ENCODE measurements around the gene MAP2K6.
A peak's percentile ranks its signal among the peaks of the same experiment; 100 is the strongest.

The MAP2K6 gene

GRCh38 chr17:69414408-69415274 is at the start of gene MAP2K6:
Gene MAP2K6, plus strand, starts transcription at chr17:69414697. Its CDS starts 288 bp downstream, at chr17:69414985.
- peak; percentile 65 for DNase-seq (ENCODE audit: low read depth)

GRCh38 chr17:69367298-69367697 is 47.2 kb upstream of the MAP2K6 start:
- no peak for DNase-seq (ENCODE audit: low read depth)

- DNase-seq (ENCODE audit: low read depth): no peak
Observed at GRCh38 chr17:69373069-69373468, 41.4 kb upstream of the MAP2K6 start.

GRCh38 chr17:69375229-69375628 is 39.3 kb upstream of the MAP2K6 start:
- no peak for DNase-seq (ENCODE audit: low read depth)

- DNase-seq (ENCODE audit: low read depth): no peak
Observed at GRCh38 chr17:69388822-69389442, 25.6 kb upstream of the MAP2K6 start.

GRCh38 chr17:69390795-69391501 is 23.5 kb upstream of the MAP2K6 start:
- no peak for DNase-seq (ENCODE audit: low read depth)

GRCh38 chr17:69401251-69401650 is 13.2 kb upstream of the MAP2K6 start:
- no peak for DNase-seq (ENCODE audit: low read depth)

GRCh38 chr17:69402052-69402451 is 12.4 kb upstream of the MAP2K6 start:
- no peak for DNase-seq (ENCODE audit: low read depth)

- no peak for DNase-seq (ENCODE audit: low read depth)
Observed at GRCh38 chr17:69404399-69404798, 10.1 kb upstream of the MAP2K6 start.

- DNase-seq (ENCODE audit: low read depth): no peak
Observed at GRCh38 chr17:69405096-69405495, 9.4 kb upstream of the MAP2K6 start.

- DNase-seq (ENCODE audit: low read depth): no peak
Observed at GRCh38 chr17:69406941-69407340, 7.6 kb upstream of the MAP2K6 start.

GRCh38 chr17:69407759-69408158 is 6.7 kb upstream of the MAP2K6 start:
- no peak for DNase-seq (ENCODE audit: low read depth)

GRCh38 chr17:69410671-69411070 is 3.8 kb upstream of the MAP2K6 start:
- DNase-seq (ENCODE audit: low read depth): no peak

- no peak for DNase-seq (ENCODE audit: low read depth)
Observed at GRCh38 chr17:69411766-69412165, 2.7 kb upstream of the MAP2K6 start.

- no peak for DNase-seq (ENCODE audit: low read depth)
Observed at GRCh38 chr17:69412251-69412671, 2.2 kb upstream of the MAP2K6 start.

GRCh38 chr17:69415431-69415830 is 934 bp downstream of the MAP2K6 start:
- no peak for DNase-seq (ENCODE audit: low read depth)

- no peak for DNase-seq (ENCODE audit: low read depth)
Observed at GRCh38 chr17:69417545-69418483, 3.3 kb downstream of the MAP2K6 start.

- DNase-seq (ENCODE audit: low read depth): no peak
Observed at GRCh38 chr17:69418535-69418934, 4.0 kb downstream of the MAP2K6 start.

- no peak for DNase-seq (ENCODE audit: low read depth)
Observed at GRCh38 chr17:69423450-69423849, 9.0 kb downstream of the MAP2K6 start.

GRCh38 chr17:69424287-69425041 is 10.0 kb downstream of the MAP2K6 start:
- no peak for DNase-seq (ENCODE audit: low read depth)

- DNase-seq (ENCODE audit: low read depth): no peak
Observed at GRCh38 chr17:69425978-69426377, 11.5 kb downstream of the MAP2K6 start.
